CD4-positive, alpha-beta T cell (primary cell): Measurements from ENCODE around the gene POLE. TPM values are rescaled to one million over a fixed set of nuclear protein-coding genes. Genes with fewer than 3 reads are reported as not detected.

Experiments
- ATAC-seq: fragments of 200-7000 bp; cut with Tn5 transposase; one replicate; pipeline ENCODE4 v1.10.0; 2022; ENCODE audit warnings: mild to moderate bottlenecking; ENCODE audit not compliant: poor library complexity
- CTCF ChIA-PET: fragments of 350-600 bp; sonication (Branson Sonifier 250); formaldehyde crosslinking; loops from one replicate; lab custom pipeline; 2021; ENCODE audit warnings: antibody characterized with exemption, inconsistent platforms; lab: Charles Lee
- POLR2A ChIA-PET: fragments of 350-600 bp; sonication (Branson Sonifier 250); formaldehyde crosslinking; loops from one replicate; lab custom pipeline; 2021; ENCODE audit warnings: antibody characterized with exemption, inconsistent platforms; lab: Charles Lee
- DNase-seq, 14 experiments: peaks; one replicate each; pipeline ENCODE4 v3.0.0-alpha.2; 2013 to 2020; ENCODE audit warnings: mixed read lengths in 2 of 14
- H3K27ac ChIP-seq, 2 donors: one replicate each; pipeline versions ENCODE4 v1.5.1 to v1.7.0; 2013; ENCODE audit warnings: low read length in 2 of 2, low read depth in 1 of 2, mild to moderate bottlenecking in 1 of 2
- H3K27me3 ChIP-seq, 2 experiments: 1 replicate in 1 of 2; 2 replicates in 1 of 2; pipeline versions ENCODE4 v1.6.1 to v1.7.0; 2013; ENCODE audit warnings: low read length in 2 of 2, control low read depth in 1 of 2, mild to moderate bottlenecking in 1 of 2, moderate library complexity in 1 of 2; ENCODE audit not compliant: insufficient read depth in 2 of 2, control insufficient read depth in 1 of 2
- H3K36me3 ChIP-seq: one replicate; pipeline ENCODE4 v1.6.1; 2013; ENCODE audit warnings: low read length, control low read depth; ENCODE audit not compliant: insufficient read depth
- H3K4me1 ChIP-seq: one replicate; pipeline ENCODE4 v1.6.1; 2013; ENCODE audit warnings: low read length, control low read depth; ENCODE audit not compliant: insufficient read depth
- H3K4me3 ChIP-seq: one replicate; pipeline ENCODE4 v1.5.1; 2013; ENCODE audit warnings: mild to moderate bottlenecking, low read length, moderate library complexity
- H3K9me3 ChIP-seq, 2 experiments: 1 replicate in 1 of 2; 2 replicates in 1 of 2; pipeline versions ENCODE4 v1.6.1 to v1.7.0; 2013; ENCODE audit warnings: low read length in 2 of 2, mild to moderate bottlenecking in 2 of 2, control low read depth in 1 of 2, moderate library complexity in 1 of 2; ENCODE audit not compliant: control insufficient read depth in 1 of 2, insufficient read depth in 1 of 2
- H3K27ac Mint-ChIP-seq: one replicate; pipeline ENCODE4 v1.8.0; 2020; ENCODE audit warnings: mixed read lengths
- H3K27me3 Mint-ChIP-seq: one replicate; pipeline ENCODE4 v1.8.0; 2021; ENCODE audit warnings: mixed read lengths
- H3K36me3 Mint-ChIP-seq: one replicate; pipeline ENCODE4 v1.8.0; 2021; ENCODE audit warnings: low read depth, mixed read lengths
- H3K4me1 Mint-ChIP-seq: one replicate; pipeline ENCODE4 v1.8.0; 2021; ENCODE audit warnings: low read depth, mixed read lengths
- H3K4me3 Mint-ChIP-seq: one replicate; pipeline ENCODE4 v1.8.0; 2020; ENCODE audit warnings: mild to moderate bottlenecking, mixed read lengths
- H3K9me3 Mint-ChIP-seq: one replicate; pipeline ENCODE4 v1.8.0; 2020; ENCODE audit warnings: mixed read lengths
- CTCF ChIP-seq: fragments of 200-600 bp; IDR thresholded peaks from one replicate; pipeline ENCODE4 v1.8.0; 2022; ENCODE audit warnings: antibody characterized with exemption, mild to moderate bottlenecking
- intact Hi-C, 2 experiments: fragments of 100-400 bp; cut with DNase I in 1 of 2; cut with micrococcal nuclease in 1 of 2; formaldehyde crosslinking; loops; one replicate each; pipeline versions ENCODE4 v1.15.1 to v1.9.0; 2023 to 2025; cut with DNase I, micrococcal nuclease
- total RNA-seq, 174 experiments: library from RNA in 2 of 174; stranded (reverse) in 2 of 174; gene quantifications; one replicate each; pipeline ENCODE4 v1.2.3 and lab custom pipeline; 2021 to 2026

The POLE gene
- total RNA-seq, 2 experiments from 2014 or later: 41.8 to 46.1 TPM

DNA sequence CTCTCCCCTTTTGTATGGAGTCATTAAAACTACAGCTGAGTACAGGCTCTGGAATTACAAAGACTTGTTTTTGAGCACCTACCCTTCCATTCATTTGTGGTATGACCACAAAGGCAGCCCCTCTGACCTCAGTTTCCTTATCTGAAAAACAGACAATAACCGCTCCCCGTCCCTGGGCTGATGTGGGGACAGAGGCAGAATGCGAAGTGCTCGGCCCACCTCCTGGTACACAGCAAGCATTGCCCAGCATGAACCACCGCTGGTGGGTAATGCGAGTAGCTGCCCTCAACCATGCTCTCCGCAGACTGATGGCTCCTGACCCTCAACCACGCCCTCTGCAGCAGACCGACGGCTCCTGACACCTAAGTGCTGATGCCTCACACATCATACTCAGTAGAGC is 46.2 kb downstream of the POLE start:
- H3K36me3 Mint-ChIP-seq: peaks cover 68% of the 10 kb centered on the region
- CTCF ChIA-PET: no interaction called here
- H3K27me3 Mint-ChIP-seq: no peaks in the 10 kb centered on the region
- intact Hi-C loops: no loop called here
- no peaks in the 10 kb centered on the region for H3K4me1 Mint-ChIP-seq
- H3K4me3 Mint-ChIP-seq: no peak overlapping the region
- Histone ChIP-seq H3K36me3 (peaks cover 62% of the 10 kb centered on the region), H3K27ac (no peak overlapping the region), H3K4me3 (no peak overlapping the region), H3K4me1 (no peaks in the 10 kb centered on the region), H3K9me3 (no peaks in the 10 kb centered on the region), H3K27me3 (no peaks in the 10 kb centered on the region)
- no peaks in the 10 kb centered on the region for H3K9me3 Mint-ChIP-seq
- no peak for ATAC-seq
- TF ChIP-seq CTCF: no peak
- no peak for DNase-seq
- no peak overlapping the region for H3K27ac Mint-ChIP-seq
- POLR2A ChIA-PET: interaction anchor here (0.5 kb wide), 1 partner anchor 233 kb away, joined by 6 read pairs; no protein-coding TSS in a partner anchor

DNA sequence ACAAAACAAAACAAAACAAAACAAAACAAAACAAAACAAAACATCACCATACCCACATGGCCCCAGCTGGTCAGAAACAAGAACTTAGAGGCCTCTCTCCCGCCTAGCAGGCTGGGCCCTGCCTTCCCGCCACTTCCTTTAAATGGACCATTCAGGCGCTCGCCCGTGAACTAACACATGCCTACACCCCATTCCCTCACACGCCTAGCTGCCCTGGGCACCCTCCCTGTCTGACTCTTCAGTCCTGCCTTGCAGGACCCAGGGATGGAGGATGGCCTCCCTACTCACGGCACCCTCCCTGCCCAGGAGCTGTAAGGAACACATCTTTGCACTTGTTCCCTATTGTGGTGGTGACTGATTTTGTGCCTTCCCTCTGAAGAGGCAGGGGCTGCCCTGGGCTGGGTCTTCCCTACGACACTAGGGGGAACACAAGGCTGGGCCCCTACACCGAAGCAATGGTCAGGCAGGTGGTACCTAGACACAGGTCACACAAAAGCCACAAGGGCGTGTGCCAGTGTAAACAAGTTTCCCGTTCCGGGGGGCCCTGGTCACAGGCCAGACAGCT is 47.1 kb downstream of the POLE start:
- no peak overlapping the region for H3K4me3 ChIP-seq
- Mint-ChIP-seq H3K36me3 (peaks cover 74% of the 10 kb centered on the region), H3K4me1 (no peaks in the 10 kb centered on the region), H3K27me3 (no peaks in the 10 kb centered on the region), H3K4me3 (no peak overlapping the region), H3K27ac (no peak overlapping the region), H3K9me3 (no peaks in the 10 kb centered on the region)
- intact Hi-C loops: no loop called here
- H3K36me3 ChIP-seq: peaks cover 71% of the 10 kb centered on the region
- POLR2A ChIA-PET: no interaction called here
- ATAC-seq (no peak), DNase-seq (no peak)
- H3K4me1 ChIP-seq: no peaks in the 10 kb centered on the region
- TF ChIP-seq CTCF: no peak
- CTCF ChIA-PET: no interaction called here
- no peaks in the 10 kb centered on the region for H3K9me3 ChIP-seq
- no peak overlapping the region for H3K27ac ChIP-seq
- no peaks in the 10 kb centered on the region for H3K27me3 ChIP-seq

DNA sequence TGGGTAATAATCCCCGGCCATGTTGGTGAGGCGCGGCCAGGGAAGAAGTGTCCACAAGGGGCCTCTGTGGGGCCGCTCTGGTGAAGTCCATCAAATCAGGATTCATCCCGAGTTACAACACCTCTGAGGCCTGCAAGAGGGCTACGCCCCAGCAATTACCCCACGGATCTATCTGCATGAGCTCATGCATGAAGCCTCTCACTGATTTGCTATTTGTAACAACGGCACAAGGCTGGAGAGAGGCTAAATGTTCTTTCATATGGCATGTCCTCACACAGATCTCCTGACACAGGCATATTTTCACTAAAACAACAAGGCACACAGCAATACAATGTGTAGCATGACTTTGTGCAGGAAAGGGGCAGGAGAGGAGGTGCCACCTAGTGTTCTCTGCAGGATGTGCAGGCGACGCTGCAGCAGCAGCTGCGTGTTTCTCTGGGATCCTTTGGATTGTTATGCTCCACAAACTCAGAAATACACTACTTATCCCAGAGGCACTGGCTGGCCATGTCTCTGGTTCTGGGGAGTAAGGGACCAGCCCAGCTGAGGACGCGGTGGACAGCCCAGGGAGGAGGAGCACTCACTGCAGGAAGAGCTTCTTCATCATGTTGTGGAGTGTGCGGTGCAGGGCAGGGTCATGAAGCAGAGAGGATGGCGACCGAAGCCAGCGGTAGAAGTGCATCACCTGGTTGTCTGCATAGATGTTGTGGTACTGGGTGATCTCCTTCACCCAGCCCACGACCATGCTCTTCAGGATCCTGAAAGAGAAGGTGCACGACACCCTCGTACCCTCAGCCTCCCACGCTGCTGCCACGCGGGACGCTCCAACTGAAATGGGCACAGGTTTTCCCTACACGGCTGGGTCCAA is 48.4 kb downstream of the POLE start:
- peaks cover 84% of the 10 kb centered on the region for H3K36me3 Mint-ChIP-seq
- Histone ChIP-seq H3K27me3 (no peaks in the 10 kb centered on the region), H3K4me3 (no peak overlapping the region), H3K4me1 (no peaks in the 10 kb centered on the region), H3K36me3 (peaks cover 82% of the 10 kb centered on the region), H3K9me3 (no peaks in the 10 kb centered on the region), H3K27ac (no peak overlapping the region)
- H3K4me1 Mint-ChIP-seq: no peaks in the 10 kb centered on the region
- POLR2A ChIA-PET: no interaction called here
- CTCF ChIA-PET: no interaction called here
- TF ChIP-seq CTCF: peak; percentile 59
- H3K4me3 Mint-ChIP-seq: no peak overlapping the region
- intact Hi-C loops: no loop called here
- no peaks in the 10 kb centered on the region for H3K9me3 Mint-ChIP-seq
- DNase-seq (peak in 2 of 14 experiments; percentile 18), ATAC-seq (no peak)
- no peaks in the 10 kb centered on the region for H3K27me3 Mint-ChIP-seq
- no peak overlapping the region for H3K27ac Mint-ChIP-seq
